ENCODE results near the gene MYPN.

- TF ChIP-seq EP300 (IDR thresholded peaks at IDR 0.05) (no peak), CTCF (IDR thresholded peaks at IDR 0.05) (no peak), POLR2A (IDR thresholded peaks at IDR 0.05) (no peak), POLR2AphosphoS5 (IDR thresholded peaks at IDR 0.05) (no peak)
Measured at GRCh38 chr10:68238371-68238770, 129.1 kb downstream of the MYPN start.

All from suprapubic skin (tissue), 4 donors.